Muscle layer of colon (tissue), 2 donors: ENCODE data around the gene HAVCR1.
"Not testable (repeated sequence)": the region's sequence is repeated elsewhere in the genome, so short reads cannot be mapped to it uniquely, and the experiment has no call there.

ENCODE experiments used
- H3K27ac ChIP-seq: one replicate; pipeline ENCODE4 v1.7.0; 2013; ENCODE audit warnings: low read depth, mild to moderate bottlenecking, low read length, moderate library complexity
- H3K27me3 ChIP-seq, 2 donors: one replicate each; pipeline ENCODE4 v1.7.0; 2013; ENCODE audit warnings: low read length in 2 of 2, mild to moderate bottlenecking in 2 of 2; ENCODE audit not compliant: insufficient read depth in 2 of 2, control insufficient read depth in 1 of 2
- H3K36me3 ChIP-seq: one replicate; pipeline ENCODE4 v1.7.0; 2013; ENCODE audit warnings: mild to moderate bottlenecking, low read length; ENCODE audit not compliant: insufficient read depth
- H3K4me1 ChIP-seq: one replicate; pipeline ENCODE4 v1.7.0; 2013; ENCODE audit warnings: mild to moderate bottlenecking, low read length; ENCODE audit not compliant: insufficient read depth
- H3K4me3 ChIP-seq, 2 donors: one replicate each; pipeline ENCODE4 v1.7.0; 2013; ENCODE audit warnings: low read length in 2 of 2, low read depth in 1 of 2, mild to moderate bottlenecking in 1 of 2, moderate library complexity in 1 of 2
- H3K9ac ChIP-seq: one replicate; pipeline ENCODE4 v1.7.0; 2013; ENCODE audit warnings: low read length
- H3K9me3 ChIP-seq: one replicate; pipeline ENCODE4 v1.7.0; 2013; ENCODE audit warnings: mild to moderate bottlenecking, low read length
- donor health status: abdominal sarcoma.
- donor health status: Adenocarcinoma of cecum.

The HAVCR1 gene

GRCh38 chr5:157068785-157069184, 9.9 kb upstream of the HAVCR1 start:
- no peaks in the 10 kb centered on the region for H3K4me1 ChIP-seq
- H3K4me3 ChIP-seq, result no peak overlapping the region
- no peaks in the 10 kb centered on the region for H3K36me3 ChIP-seq
- no peaks in the 10 kb centered on the region for H3K27me3 ChIP-seq
- H3K27ac ChIP-seq, result no peak overlapping the region
- no peak overlapping the region for H3K9ac ChIP-seq
- no peaks in the 10 kb centered on the region for H3K9me3 ChIP-seq

GRCh38 chr5:157068339-157068738, 9.4 kb upstream of the HAVCR1 start:
- H3K9me3 ChIP-seq, result no peaks in the 10 kb centered on the region
- no peak overlapping the region for H3K27ac ChIP-seq
- no peak overlapping the region for H3K4me3 ChIP-seq
- H3K4me1 ChIP-seq, result no peaks in the 10 kb centered on the region
- no peaks in the 10 kb centered on the region for H3K27me3 ChIP-seq
- H3K36me3 ChIP-seq, result no peaks in the 10 kb centered on the region
- H3K9ac ChIP-seq, result no peak overlapping the region

- Histone ChIP-seq H3K27ac (no peak overlapping the region), H3K4me1 (no peaks in the 10 kb centered on the region), H3K27me3 (no peaks in the 10 kb centered on the region), H3K9me3 (no peaks in the 10 kb centered on the region), H3K36me3 (no peaks in the 10 kb centered on the region), H3K4me3 (no peak overlapping the region), H3K9ac (no peak overlapping the region)
Observed at GRCh38 chr5:157067005-157067404, 8.1 kb upstream of the HAVCR1 start.

GRCh38 chr5:157066080-157066479, 7.2 kb upstream of the HAVCR1 start:
- no peaks in the 10 kb centered on the region for H3K36me3 ChIP-seq
- H3K9me3 ChIP-seq, result no peaks in the 10 kb centered on the region

GRCh38 chr5:157063776-157064430, 5.0 kb upstream of the HAVCR1 start:
- no peak overlapping the region for H3K4me3 ChIP-seq
- H3K27ac ChIP-seq, result no peak overlapping the region
- no peak overlapping the region for H3K9ac ChIP-seq
- H3K4me1 ChIP-seq, result no peaks in the 10 kb centered on the region
- H3K27me3 ChIP-seq, result no peaks in the 10 kb centered on the region
- H3K36me3 ChIP-seq, result no peaks in the 10 kb centered on the region
- no peaks in the 10 kb centered on the region for H3K9me3 ChIP-seq

More at GRCh38 chr5:157066080-157066479, 7.2 kb upstream of the HAVCR1 start:
- Histone ChIP-seq H3K9ac (no peak overlapping the region), H3K4me3 (no peak overlapping the region), H3K4me1 (no peaks in the 10 kb centered on the region), H3K27ac (no peak overlapping the region), H3K27me3 (no peaks in the 10 kb centered on the region)

- Histone ChIP-seq H3K27ac (no peak overlapping the region), H3K4me3 (no peak overlapping the region), H3K9ac (no peak overlapping the region), H3K9me3 (no peaks in the 10 kb centered on the region), H3K4me1 (no peaks in the 10 kb centered on the region), H3K36me3 (no peaks in the 10 kb centered on the region), H3K27me3 (no peaks in the 10 kb centered on the region)
Observed at GRCh38 chr5:157059891-157060290, 975 bp upstream of the HAVCR1 start.

- Histone ChIP-seq H3K27ac (no peak overlapping the region), H3K9me3 (no peaks in the 10 kb centered on the region), H3K4me1 (no peaks in the 10 kb centered on the region), H3K27me3 (no peaks in the 10 kb centered on the region), H3K9ac (no peak overlapping the region), H3K36me3 (no peaks in the 10 kb centered on the region), H3K4me3 (no peak overlapping the region)
Observed at GRCh38 chr5:157057459-157058370, 1.2 kb downstream of the HAVCR1 start.

- H3K9ac ChIP-seq, H3K9me3 ChIP-seq, H3K4me3 ChIP-seq, H3K36me3 ChIP-seq, H3K27ac ChIP-seq, H3K4me1 ChIP-seq, H3K27me3 ChIP-seq: not testable (repeated sequence)
Observed at GRCh38 chr5:157056848-157057247, 2.1 kb downstream of the HAVCR1 start.

- no peaks in the 10 kb centered on the region for H3K4me1 ChIP-seq
- no peak overlapping the region for H3K9ac ChIP-seq
- H3K27me3 ChIP-seq, result no peaks in the 10 kb centered on the region
- no peak overlapping the region for H3K27ac ChIP-seq
- no peaks in the 10 kb centered on the region for H3K9me3 ChIP-seq
- H3K36me3 ChIP-seq, result no peaks in the 10 kb centered on the region
- H3K4me3 ChIP-seq, result no peak overlapping the region
Observed at GRCh38 chr5:157051604-157052245, 7.2 kb downstream of the HAVCR1 start.

GRCh38 chr5:157050050-157050449, 8.9 kb downstream of the HAVCR1 start:
- no peak overlapping the region for H3K4me3 ChIP-seq
- H3K9me3 ChIP-seq, result no peaks in the 10 kb centered on the region
- H3K4me1 ChIP-seq, result no peaks in the 10 kb centered on the region
- H3K27ac ChIP-seq, result no peak overlapping the region
- H3K27me3 ChIP-seq, result no peaks in the 10 kb centered on the region
- H3K9ac ChIP-seq, result no peak overlapping the region
- H3K36me3 ChIP-seq, result no peaks in the 10 kb centered on the region

- no peak overlapping the region for H3K9ac ChIP-seq
- no peaks in the 10 kb centered on the region for H3K27me3 ChIP-seq
- H3K4me1 ChIP-seq, result no peaks in the 10 kb centered on the region
- no peaks in the 10 kb centered on the region for H3K36me3 ChIP-seq
- no peak overlapping the region for H3K4me3 ChIP-seq
- no peak overlapping the region for H3K27ac ChIP-seq
- H3K9me3 ChIP-seq, result no peaks in the 10 kb centered on the region
Observed at GRCh38 chr5:157049605-157050004, 9.3 kb downstream of the HAVCR1 start.
